GM18507 (cell line): Measurements from ENCODE around the gene TCF21.

Experiments
- DNase-seq: peaks from one replicate; pipeline ENCODE4 v3.0.0; 2011; ENCODE audit warnings: low read depth; ENCODE audit not compliant: insufficient read length; ENCODE audit errors: extremely low spot score
- FAIRE-seq: peaks from 2 replicates; lab custom pipeline; 2011; peaks lifted over from hg19 to GRCh38; lab: Jason Lieb, UNC

Gene TCF21

DNA sequence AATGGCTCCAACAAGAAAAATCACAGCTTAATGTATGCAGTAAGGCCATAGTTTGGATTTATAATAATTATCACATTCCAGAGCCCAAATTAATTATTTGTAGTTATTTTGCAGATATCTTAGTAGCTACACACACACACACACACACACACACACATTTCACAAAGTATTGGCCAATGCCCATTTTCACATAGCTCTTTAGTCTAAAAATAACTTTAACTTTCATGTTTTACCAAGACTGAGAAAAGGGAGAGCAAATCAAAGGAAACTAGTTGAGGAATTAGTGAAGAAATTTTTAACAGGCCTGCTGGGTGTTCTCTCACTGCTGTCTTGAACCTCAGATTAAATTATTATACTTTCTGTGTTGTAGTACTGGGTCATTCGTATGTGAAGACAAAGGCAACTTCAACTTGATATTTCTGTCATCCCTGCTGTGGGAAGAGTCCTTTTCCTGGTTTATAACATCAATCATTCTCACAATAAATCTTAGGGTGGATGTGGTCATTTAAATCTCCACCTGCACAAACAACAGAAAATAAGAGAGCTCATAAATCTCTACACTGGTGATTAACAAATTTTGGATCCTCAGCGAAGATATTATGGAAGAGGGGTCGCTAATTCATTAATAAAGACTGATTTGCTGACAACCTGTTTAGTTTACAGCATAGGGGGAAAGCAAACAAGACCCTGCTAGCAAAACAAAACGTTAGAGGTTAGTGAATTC, 1.6 kb upstream of the TCF21 start:
- DNase-seq = no peak
- FAIRE-seq = no peak

DNA sequence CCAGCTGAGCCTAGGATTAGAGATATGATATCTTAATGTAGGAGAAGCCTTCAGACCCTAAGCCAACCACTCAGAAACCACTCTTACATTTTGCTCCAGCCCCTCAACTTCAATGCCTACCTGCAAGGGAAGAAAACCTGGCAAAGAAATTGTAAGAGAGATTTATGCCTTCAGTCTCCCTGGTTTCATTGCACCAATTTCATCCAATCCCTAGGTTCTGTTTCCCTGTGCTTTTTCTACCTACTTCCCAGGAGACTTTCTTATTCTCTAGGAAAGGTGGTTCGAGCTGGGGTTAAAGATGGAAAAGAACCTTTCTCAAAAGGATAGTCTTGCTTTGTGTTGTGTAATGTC, 1.1 kb upstream of the TCF21 start:
- DNase-seq (no peak), FAIRE-seq (no peak)

DNA sequence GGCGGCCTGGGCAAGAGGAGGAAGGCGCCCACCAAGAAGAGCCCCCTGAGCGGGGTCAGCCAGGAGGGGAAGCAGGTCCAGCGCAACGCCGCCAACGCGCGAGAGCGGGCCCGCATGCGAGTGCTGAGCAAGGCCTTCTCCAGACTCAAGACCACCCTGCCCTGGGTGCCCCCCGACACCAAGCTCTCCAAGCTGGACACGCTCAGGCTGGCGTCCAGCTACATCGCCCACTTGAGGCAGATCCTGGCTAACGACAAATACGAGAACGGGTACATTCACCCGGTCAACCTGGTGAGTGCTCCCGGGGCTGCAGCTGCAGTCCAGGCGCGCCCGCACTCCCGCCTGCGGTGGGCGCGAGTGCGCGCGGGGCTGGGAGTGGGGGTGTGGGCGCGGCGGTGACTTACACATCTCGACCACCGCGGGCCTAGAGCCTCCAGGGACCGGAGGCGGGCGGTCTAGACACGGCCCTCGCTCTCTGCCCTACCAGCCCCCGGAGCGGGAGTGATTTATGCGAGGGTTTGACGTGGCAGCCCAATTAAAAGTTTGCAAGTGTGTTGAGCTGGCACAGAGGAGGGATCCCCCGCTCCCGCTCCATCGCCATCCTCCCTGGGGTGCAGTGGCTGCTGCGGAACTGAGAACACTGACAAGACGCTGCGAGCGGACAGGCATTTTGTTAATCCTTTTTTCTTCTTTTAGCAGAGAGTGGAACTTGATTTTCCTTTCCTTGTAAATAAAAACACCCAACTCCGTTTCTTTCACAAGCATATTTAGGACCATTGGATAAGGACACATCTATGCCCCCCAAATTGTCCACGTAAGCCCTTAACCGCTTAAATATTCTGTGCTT, 867 bp downstream of the TCF21 start:
- no peak for FAIRE-seq
- DNase-seq = no peak

DNA sequence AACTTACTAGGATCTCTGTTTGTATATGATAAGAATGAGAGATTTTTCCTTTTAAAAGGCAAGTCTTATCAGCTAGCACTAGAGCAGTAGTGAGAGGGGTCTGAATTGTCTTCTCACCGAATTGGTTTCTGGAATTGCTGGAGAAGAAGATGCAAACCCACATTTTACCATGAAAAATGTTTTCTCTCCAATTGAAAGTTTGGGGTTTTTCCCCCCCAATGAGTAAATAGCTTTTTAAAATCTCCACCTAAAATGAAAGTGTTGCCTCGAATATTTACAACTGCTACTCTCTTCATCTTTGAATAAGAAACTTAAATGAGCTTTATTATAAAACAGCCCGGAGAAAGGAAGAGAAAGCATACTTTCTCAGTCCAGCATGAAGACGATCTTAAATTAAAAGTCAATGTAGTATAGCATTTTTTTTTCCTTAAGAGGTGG, 1.8 kb downstream of the TCF21 start:
- no peak for FAIRE-seq
- DNase-seq = no peak

DNA sequence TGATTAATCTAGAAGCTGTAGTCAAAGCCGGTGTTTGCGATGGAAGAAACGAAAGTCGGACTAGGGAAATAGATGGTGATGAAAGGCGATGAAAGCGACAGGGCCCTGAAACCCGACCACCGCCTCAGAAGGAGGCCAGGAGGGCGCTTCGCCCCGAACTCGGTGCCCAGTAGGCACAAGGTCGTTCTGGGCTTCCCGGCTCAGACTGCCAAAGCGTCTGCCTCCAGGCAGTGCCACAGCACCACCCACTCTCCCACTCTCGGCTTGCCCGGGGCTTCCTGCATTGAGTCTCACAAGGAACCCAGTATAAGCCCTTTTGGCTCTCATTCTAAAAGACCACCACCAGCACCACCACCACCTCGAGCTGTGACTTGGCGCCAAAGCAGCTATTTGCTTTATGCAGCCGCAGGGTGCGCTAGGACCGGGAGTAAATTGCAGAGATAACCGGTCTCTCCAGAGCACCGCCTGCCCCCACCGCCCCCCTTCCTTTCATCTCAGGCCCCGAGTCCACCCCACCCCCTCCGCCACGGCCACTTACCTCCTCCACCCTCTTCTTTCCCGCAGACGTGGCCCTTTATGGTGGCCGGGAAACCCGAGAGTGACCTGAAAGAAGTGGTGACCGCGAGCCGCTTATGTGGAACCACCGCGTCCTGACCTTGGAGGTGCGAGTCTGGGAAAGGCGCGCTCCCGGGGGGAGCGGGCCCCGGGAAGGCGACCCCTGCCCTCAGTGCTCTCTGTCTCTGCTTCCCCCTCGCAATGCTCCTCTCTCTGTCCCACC, 2.4 kb downstream of the TCF21 start:
- FAIRE-seq (no peak), DNase-seq (no peak)

DNA sequence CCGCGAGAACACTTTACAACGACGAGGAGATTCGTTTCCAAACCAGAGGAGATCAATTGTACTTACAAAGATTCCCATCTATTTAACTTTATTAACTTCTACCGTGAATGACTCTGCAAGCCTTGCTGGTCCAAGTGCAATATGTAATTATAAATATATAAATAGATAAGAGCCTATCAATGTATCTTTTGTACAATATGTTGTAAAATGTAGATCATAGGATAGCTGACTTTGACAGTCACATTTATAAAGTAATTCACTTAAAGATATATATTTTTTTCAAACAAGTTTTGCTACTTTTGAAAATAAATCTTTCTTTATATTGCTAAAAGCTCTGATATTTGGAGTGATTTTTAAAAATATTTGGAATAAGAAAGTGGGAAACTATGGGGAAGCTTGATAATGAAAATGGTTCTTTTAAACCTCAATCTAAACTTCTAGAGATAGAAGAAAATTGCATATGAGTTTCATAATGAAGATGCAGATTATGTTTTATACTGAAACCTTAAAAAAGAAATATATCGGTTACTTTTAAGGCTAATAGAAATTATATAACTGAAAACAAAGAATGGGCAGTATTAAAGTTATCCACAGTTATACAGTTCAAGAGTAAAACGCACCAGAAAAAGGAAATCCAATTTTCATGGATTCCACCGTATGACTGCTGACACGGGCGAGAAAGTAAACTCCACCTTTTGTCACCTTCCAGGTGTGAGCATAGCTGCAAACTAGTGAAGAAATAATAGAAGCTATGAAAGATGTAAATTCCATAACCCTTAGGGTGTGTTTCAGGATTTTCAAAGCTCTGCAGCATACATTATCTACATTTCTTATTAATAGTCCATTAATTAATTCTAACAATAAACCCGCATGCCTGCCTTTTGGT, 3.3 kb downstream of the TCF21 start:
- FAIRE-seq (no peak), DNase-seq (no peak)

DNA sequence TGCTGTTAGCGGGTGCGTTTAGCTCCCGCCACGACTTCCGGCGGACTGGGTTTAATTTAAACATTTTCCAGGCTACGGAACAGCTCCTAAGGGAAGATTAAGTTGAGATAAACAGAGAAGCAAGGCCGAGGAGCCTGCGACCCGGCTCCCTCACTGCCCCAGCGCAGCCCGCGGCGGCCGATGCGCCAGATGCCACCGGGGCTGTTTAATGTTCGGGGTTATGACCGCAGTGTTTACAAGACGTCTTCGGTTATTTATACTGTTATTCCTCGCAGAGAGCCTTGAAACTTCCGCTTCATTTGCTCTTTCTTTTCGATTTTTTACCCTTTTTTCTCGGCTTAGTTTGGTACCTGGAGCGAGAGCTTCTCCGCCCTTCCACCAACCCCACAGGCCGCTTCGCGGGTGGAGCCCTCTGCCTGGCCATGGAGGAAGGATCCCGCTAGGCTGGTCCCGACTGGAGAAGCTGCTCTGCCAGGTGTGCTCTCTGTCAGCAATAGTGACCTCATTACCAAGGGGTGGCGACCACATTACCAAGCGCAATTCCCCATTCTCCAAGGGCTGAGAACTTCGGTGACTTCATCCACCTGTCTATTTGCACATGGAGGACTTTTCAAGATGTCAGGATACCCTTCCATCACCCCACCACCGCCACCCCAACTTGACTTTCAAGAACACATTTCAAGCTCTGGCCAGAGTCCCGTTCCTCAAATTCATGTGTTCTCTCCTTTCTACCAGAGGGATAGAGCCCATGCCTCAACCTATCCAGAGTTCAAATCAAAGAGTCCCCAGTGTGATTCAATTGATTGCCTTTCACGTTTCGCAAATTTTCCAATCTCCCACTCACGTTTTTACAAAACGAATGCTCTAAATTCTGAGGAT, 4.1 kb downstream of the TCF21 start:
- DNase-seq (no peak), FAIRE-seq (no peak)

DNA sequence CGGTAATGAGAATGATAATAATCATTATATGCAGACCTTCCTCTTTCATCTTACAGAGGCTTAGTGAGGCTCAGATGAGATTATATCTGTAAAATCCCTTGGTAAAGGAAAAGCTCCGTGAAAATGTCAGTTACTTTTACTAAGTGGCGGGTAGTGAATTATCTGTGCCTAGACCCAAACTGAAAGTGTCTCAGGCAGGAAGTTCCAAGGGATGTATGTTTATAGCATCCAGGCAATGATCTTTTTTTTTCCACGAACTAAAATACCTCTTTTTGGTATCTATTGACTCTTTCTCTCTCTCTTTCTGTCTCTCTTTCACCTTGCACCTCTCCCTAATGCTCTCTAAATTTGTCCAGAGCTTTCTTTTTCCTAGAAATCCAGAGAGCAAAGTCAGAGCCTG, 5.0 kb downstream of the TCF21 start:
- FAIRE-seq (no peak), DNase-seq (no peak)

DNA sequence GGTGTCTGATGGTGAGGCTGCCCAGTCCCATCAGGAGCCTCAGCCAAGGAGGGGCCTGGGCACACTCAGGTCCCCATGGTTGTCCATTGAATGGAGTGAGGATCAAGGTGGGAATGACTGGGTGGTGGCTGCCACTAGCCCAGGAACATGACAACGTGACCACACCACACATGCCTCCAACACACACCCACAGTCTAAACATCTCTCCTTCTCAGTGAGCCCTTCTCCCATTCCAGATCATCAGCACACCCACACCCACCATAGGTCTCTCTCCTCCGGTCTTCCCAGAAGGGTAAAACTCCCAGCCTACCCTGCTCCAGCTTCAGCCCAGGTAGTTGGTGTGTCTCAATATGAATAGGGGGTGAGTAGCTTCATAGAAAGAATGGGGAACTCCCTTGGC, 5.5 kb downstream of the TCF21 start:
- FAIRE-seq (no peak), DNase-seq (no peak)

DNA sequence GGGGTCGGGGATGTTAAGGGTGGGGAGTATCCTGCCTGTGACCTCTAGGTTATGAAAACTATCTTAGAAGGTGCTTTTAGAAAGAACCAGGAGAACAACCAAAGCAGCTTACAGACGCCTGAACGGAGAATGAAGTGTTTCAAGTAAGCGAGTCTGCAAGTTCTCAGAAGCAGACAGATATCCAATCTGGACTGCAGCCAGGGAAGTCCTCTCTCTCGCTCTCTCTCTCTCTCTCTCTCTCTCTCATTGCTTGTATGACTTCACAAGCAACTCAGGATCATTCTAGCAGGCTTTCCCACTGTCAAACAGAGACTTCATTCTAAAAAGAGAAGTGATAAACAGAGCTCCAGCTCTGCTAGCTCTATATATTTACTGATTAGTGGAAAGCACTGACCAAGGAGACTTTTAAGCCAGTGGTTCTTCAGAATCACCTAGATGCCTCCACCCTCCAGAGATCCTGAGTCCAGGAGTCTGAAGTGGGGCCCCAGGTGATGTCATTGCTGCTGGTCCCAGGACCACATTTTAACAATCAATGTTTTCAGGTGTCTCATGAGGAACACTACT, 6.0 kb downstream of the TCF21 start:
- no peak for DNase-seq
- no peak for FAIRE-seq

DNA sequence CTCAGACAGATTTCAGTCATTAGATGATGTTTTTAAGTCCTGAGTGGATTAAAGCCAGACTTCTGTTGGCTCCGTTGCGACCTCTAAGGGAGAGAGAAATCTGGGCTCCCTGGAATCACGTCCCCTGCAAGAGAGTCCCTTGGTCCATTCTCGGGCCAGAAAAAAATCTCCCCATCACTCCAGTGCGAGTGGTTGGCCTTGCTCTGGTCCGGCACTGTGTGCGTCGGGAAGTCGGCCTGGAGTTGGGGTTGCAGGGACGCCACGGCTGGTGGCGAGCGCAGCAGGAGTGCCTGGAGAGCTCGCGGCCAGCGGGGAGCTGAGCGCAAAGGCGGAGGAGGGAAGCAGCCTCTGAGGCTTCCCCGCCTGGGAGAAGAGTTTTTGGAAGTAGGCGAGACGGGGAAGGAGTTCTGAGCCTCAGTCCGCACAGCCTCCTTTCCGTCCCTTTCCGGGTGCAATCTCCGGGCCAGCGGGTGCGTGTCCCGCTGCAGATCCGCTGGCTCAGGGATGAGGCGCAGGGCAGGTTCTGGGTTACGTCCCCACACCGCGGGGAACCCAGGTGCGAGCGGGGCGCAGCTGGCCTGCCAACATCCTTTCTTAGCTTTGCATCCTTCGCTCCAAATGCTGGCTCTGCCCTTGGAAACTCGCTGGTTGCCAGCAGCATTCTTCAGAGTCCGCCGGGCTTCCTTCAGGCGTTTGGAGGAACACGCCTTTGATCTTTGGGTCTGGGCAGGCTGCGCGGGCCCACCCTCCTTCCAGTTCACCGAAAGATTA, 6.8 kb downstream of the TCF21 start:
- FAIRE-seq = no peak
- no peak for DNase-seq

DNA sequence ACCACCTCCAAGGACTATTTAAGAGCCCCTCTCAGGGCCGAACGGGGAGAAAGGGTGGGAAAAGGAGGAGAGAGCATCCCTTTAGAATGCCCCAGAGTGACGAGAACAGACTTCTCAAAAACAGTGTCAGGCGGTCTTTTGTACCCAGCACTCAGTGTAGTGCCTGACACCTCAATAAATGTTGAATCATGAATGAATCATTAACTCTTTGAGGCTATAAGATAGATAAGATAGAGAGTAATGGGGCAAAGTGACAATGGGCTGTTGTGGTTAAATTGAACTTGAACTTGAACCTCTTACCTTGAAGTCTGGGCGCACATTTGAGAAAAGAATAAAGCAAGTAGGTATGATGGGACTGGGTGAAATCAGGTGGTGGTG, 7.4 kb downstream of the TCF21 start:
- no peak for FAIRE-seq
- DNase-seq = no peak

DNA sequence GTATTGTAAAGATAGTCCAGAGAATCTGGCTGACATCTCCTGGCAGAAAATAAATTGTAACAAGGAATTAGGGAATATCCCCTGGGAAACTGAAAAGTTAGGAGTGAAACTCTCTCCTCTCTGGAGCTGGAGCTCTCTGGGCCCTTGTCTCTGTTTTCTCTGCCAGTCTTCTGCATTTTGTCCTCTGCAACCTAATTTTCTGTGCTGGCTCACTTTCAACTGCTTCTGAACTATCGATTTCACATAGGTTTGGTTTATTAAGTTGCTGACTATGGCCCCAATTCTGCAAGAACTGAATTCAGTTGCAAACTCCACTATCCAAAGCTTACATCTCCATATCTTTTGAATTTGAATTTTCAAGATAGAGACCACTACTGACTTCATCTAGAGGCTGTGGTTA, 9.3 kb downstream of the TCF21 start:
- no peak for FAIRE-seq
- no peak for DNase-seq

DNA sequence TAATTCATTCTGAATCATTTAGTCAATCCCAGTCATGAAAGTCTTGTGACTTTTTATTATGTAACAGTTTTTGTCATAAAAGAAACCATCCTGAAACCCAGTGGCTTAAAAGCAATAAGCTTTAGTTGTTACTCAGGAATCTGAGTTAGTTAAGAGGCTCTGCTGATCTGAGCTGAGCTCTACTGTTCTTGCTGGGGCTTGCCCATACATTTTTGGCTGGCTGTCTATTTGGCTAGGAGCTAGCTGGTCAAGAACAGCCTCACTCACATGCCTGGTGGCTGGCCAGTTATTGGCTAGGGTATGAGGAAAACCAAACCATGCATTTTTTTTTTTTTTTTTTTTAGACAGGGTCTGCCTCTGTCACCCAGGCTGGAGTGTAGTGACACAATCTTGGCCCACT, 10.6 kb downstream of the TCF21 start:
- no peak for FAIRE-seq

DNA sequence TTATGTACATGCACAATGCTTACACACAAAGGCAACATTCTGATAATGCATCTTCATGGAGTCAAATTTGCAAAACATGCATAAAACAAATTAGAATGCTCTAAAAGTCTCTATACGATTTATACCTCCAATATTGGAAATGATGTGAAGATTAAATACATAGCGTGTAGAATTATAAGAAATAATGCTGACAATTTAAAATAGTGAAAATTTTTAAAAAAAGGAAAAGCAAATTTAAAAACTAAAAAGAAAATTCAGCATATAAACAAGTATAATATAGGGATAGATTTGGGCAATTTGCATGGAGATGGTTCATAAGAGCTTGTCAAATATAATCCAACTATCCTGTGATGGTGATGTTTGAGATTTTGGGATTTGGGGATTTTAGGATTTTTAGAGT, 14.9 kb downstream of the TCF21 start:
- DNase-seq = no peak
- no peak for FAIRE-seq

More for the DNA sequence above, 10.6 kb downstream of the TCF21 start:
- DNase-seq = no peak

DNA sequence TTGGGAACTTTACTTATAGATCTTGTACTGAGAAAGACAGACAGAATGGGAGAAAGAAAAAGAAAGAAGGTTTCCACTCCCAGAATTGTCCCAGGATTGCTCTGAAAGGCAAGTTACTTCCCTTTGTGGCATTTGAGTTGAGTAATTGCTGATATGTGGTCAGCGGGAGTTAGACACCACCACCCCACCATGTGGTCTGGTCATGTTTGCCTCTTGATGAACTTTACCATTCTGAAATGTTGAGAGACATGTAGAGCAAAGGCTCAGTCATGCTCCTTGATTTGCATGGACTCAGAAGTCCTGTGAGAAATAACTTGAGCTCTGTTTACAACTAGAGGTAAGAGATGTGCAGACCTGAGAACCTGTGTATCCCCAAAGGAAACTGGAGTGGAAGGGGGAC, 17.1 kb downstream of the TCF21 start:
- DNase-seq (no peak), FAIRE-seq (no peak)

DNA sequence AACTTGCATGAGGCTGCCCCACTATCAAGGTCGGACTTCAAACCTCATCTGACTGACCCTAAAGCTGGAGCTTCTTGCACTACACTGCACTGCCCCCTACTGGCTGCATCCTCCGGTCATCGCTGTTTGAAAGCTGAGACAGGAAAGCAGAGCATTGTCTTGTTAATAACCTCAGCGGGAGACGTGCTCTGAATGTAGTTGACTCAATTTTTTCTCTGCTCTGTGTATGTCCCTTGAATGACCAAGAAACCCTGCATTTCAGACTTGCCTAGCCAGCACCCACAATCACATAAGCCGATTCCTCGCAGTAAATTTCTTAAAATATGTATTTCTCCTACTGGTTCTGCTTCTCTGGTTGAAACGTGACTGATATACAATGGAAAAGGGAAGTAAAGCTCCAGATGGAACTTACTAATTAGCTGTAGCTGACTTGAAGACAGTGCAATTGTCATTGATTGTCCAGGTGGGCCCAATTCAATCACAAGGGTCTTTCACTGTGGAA, 27.8 kb downstream of the TCF21 start:
- FAIRE-seq (peak; percentile 83), DNase-seq (no peak)
